DOHH2 (cell line): ENCODE data around the gene RPS2.

Experiments used
- H3F3A ChIP-seq: fragments of 200-600 bp; sonication (generic), shearing (Covaris generic); 2 replicates; pipeline ENCODE4 v1.6.0; 2016; ENCODE audit warnings: antibody characterized with exemption, mild to moderate bottlenecking; ENCODE audit not compliant: control insufficient read depth, insufficient read depth
- H3K27ac ChIP-seq: fragments of 200-600 bp; sonication (generic); 2 replicates; pipeline ENCODE4 v1.5.1; 2014; ENCODE audit warnings: low read depth, mild to moderate bottlenecking, low read length, moderate library complexity
- H3K27me3 ChIP-seq: fragments of 200-600 bp; sonication (generic); 2 replicates; pipeline ENCODE4 v1.6.1; 2014; ENCODE audit warnings: mild to moderate bottlenecking, low read length, mixed read lengths; ENCODE audit not compliant: control insufficient read depth
- H3K36me3 ChIP-seq: fragments of 200-600 bp; sonication (generic); 2 replicates; pipeline ENCODE4 v1.6.1; 2014; ENCODE audit warnings: mild to moderate bottlenecking, low read length, moderate library complexity, mixed read lengths; ENCODE audit not compliant: control insufficient read depth
- H3K4me1 ChIP-seq: fragments of 200-600 bp; sonication (generic); 2 replicates; pipeline ENCODE4 v1.6.1; 2014; ENCODE audit warnings: mild to moderate bottlenecking, low read length, mixed read lengths; ENCODE audit not compliant: control insufficient read depth
- H3K4me2 ChIP-seq: fragments of 200-600 bp; sonication (generic); 2 replicates; pipeline ENCODE4 v1.6.0; 2014; ENCODE audit warnings: mild to moderate bottlenecking, low read length, moderate library complexity
- H3K4me3 ChIP-seq: fragments of 200-600 bp; sonication (generic); 2 replicates; pipeline ENCODE4 v1.5.1; 2014; ENCODE audit warnings: mild to moderate bottlenecking, low read length, mixed read lengths
- H3K79me2 ChIP-seq: fragments of 200-600 bp; sonication (generic); 2 replicates; pipeline ENCODE4 v1.6.1; 2014; ENCODE audit warnings: mild to moderate bottlenecking, low read length, mixed read lengths; ENCODE audit not compliant: control insufficient read depth
- H3K9me2 ChIP-seq: fragments of 200-600 bp; sonication (generic); replicated peaks from 2 replicates; pipeline ENCODE4 v1.6.1; 2014; ENCODE audit warnings: mild to moderate bottlenecking, low read length, mixed read lengths; ENCODE audit not compliant: control insufficient read depth
- H3K9me3 ChIP-seq: fragments of 200-600 bp; sonication (generic); 2 replicates; pipeline ENCODE4 v1.6.1; 2014; ENCODE audit warnings: antibody characterized with exemption, low read length, mixed read lengths; ENCODE audit not compliant: control insufficient read depth, insufficient read depth
- H4K20me1 ChIP-seq: fragments of 200-600 bp; sonication (generic); 2 replicates; pipeline ENCODE4 v1.6.0; 2014; ENCODE audit warnings: low read depth, mild to moderate bottlenecking, antibody characterized with exemption, low read length, moderate library complexity; ENCODE audit not compliant: control insufficient read depth, insufficient read depth
- CTCF ChIP-seq: fragments of 200-600 bp; sonication (generic); IDR thresholded peaks from one replicate; pipeline ENCODE4 v1.5.1; 2014; ENCODE audit warnings: antibody characterized with exemption, mild to moderate bottlenecking, low read depth, low read length; ENCODE audit not compliant: poor library complexity, severe bottlenecking
- EZH2phosphoT487 ChIP-seq: fragments of 200-600 bp; sonication (generic); IDR thresholded peaks from 2 replicates; pipeline ENCODE4 v1.6.1; 2017; ENCODE audit warnings: borderline replicate concordance, mild to moderate bottlenecking, antibody characterized with exemption, low read length, moderate library complexity, mixed read lengths

The RPS2 gene

GRCh38 chr16:1961651-1962067 lies 3.0 kb downstream of the RPS2 start:
- no peaks in the 10 kb centered on the region for H3K9me2 ChIP-seq
- H3K9me3 ChIP-seq, result no peaks in the 10 kb centered on the region
- H3F3A ChIP-seq, result peaks cover 43% of the 10 kb centered on the region
- peaks cover 61% of the 10 kb centered on the region for H3K79me2 ChIP-seq
- peak overlapping the region; percentile 99 for H3K4me2 ChIP-seq
- H3K36me3 ChIP-seq, result peaks cover 65% of the 10 kb centered on the region
- peak overlapping the region; percentile 62 for H3K27ac ChIP-seq
- peaks cover 41% of the 10 kb centered on the region for H3K4me1 ChIP-seq
- peaks cover 10% of the 10 kb centered on the region for H4K20me1 ChIP-seq
- TF ChIP-seq EZH2phosphoT487, result no peak
- TF ChIP-seq CTCF, result no peak
- H3K4me3 ChIP-seq, result peak overlapping the region; percentile 100
- no peaks in the 10 kb centered on the region for H3K27me3 ChIP-seq

DNA sequence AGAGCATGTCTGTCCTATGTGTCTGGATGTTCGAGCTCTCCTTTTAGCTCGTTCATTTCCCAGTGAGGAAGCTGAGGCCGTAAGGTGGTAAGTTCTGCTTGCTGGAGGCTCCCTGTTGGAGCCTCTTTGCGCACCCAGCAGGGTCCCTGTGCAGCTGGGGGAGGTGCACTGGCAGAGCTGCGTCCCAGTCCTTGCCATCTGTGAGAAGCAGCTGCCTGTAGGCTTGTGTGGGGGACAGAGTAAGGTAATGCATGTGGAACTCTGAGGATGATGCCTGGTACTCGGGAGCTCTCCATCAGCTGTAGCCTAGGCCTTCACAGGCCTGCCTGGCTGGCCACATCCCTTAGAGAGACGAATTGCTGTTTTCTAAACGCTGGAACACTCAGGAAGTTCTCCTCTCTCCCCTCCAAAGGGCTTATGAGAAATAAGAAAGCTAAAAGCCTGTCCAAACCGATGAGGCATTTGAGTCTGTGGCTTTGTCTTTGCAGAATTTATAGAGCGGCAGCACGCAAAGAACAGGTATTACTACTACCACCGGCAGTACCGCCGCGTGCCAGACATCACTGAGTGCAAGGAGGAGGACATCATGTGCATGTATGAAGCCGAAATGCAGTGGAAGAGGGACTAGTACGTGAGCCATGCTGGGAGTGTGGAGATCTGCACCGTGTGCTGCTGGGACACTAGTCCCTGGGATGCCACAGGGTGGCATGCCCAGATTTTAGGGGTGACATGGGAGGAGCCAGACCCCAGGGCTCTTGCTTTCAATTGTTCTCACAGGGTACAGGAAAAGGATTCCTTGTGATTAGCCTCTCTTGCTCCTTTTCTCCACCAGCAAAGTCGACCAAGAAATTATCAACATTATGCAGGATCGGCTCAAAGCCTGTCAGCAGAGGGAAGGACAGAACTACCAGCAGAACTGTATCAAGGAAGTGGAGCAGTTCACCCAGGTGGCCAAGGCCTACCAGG lies 3.7 kb downstream of the RPS2 start:
- peaks cover 10% of the 10 kb centered on the region for H4K20me1 ChIP-seq
- H3K9me2 ChIP-seq, result no peaks in the 10 kb centered on the region
- peak overlapping the region; percentile 62 for H3K27ac ChIP-seq
- H3K79me2 ChIP-seq, result peaks cover 54% of the 10 kb centered on the region
- H3K9me3 ChIP-seq, result no peaks in the 10 kb centered on the region
- TF ChIP-seq CTCF (no peak), EZH2phosphoT487 (no peak)
- peak overlapping the region; percentile 99 for H3K4me2 ChIP-seq
- H3K36me3 ChIP-seq, result peaks cover 61% of the 10 kb centered on the region
- peak overlapping the region; percentile 98 for H3K4me3 ChIP-seq
- no peaks in the 10 kb centered on the region for H3K27me3 ChIP-seq
- peaks cover 43% of the 10 kb centered on the region for H3F3A ChIP-seq
- peaks cover 38% of the 10 kb centered on the region for H3K4me1 ChIP-seq

GRCh38 chr16:1959269-1960039 lies 5.2 kb downstream of the RPS2 start, which contains the start of gene NDUFB10:
Gene NDUFB10 (plus strand): TSS chr16:1959538. CDS start chr16:1959625, 87 bp downstream.
- no peak for TF ChIP-seq EZH2phosphoT487
- TF ChIP-seq CTCF, result peak; percentile 91

More at GRCh38 chr16:1959269-1960039, 5.2 kb downstream of the RPS2 start, which contains the start of gene NDUFB10:
- Histone ChIP-seq H3K9me3 (no peaks in the 10 kb centered on the region), H3K9me2 (no peaks in the 10 kb centered on the region), H3F3A (peaks cover 42% of the 10 kb centered on the region), H3K36me3 (peaks cover 49% of the 10 kb centered on the region), H3K27ac (peak within 1 kb of the TSS; percentile 62), H4K20me1 (peaks cover 10% of the 10 kb centered on the region), H3K79me2 (peaks cover 40% of the 10 kb centered on the region), H3K4me1 (peaks cover 34% of the 10 kb centered on the region), H3K27me3 (no peaks in the 10 kb centered on the region), H3K4me2 (peak within 1 kb of the TSS; percentile 99), H3K4me3 (peak within 1 kb of the TSS; percentile 98)
